DND-41 (cell line): Measurements from ENCODE around the gene LAD1.

Experiments
- EZH2 ChIP-seq: IDR thresholded peaks from 3 replicates; pipeline ENCODE4 v1.6.1; 2012; ENCODE audit warnings: borderline replicate concordance, low read depth, mild to moderate bottlenecking, moderate library complexity, low read length, inconsistent platforms; ENCODE audit not compliant: severe bottlenecking
- TF ChIP-seq, protein P1 (sequence below): IDR thresholded peaks from 2 replicates; pipeline ENCODE4 v1.5.1; 2012; ENCODE audit warnings: borderline replicate concordance, low read length, moderate library complexity, mild to moderate bottlenecking; ENCODE audit not compliant: poor library complexity, severe bottlenecking; ENCODE audit errors: extremely low read depth

DNA sequence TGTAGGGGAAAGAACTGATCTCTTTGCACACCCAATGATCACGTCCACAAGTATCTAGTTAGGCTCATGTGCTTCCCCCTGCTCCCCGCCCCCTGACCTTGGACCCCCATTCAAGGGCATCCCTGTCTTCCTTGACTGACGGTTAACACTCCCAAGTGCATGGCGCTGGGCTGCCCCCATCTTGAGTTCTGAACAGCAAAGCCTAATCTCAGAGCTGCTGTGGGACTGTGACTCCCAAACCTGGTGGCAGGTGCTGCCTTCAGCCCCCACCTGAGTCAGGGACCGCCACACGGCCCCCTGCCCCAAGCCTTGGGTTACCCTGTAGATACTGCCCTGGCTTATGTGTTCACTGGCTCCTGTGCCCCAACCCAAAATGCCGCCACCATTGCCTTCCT is 21.5 kb upstream of the LAD1 start:
- TF ChIP-seq, protein P1, sequence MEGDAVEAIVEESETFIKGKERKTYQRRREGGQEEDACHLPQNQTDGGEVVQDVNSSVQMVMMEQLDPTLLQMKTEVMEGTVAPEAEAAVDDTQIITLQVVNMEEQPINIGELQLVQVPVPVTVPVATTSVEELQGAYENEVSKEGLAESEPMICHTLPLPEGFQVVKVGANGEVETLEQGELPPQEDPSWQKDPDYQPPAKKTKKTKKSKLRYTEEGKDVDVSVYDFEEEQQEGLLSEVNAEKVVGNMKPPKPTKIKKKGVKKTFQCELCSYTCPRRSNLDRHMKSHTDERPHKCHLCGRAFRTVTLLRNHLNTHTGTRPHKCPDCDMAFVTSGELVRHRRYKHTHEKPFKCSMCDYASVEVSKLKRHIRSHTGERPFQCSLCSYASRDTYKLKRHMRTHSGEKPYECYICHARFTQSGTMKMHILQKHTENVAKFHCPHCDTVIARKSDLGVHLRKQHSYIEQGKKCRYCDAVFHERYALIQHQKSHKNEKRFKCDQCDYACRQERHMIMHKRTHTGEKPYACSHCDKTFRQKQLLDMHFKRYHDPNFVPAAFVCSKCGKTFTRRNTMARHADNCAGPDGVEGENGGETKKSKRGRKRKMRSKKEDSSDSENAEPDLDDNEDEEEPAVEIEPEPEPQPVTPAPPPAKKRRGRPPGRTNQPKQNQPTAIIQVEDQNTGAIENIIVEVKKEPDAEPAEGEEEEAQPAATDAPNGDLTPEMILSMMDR, result no peak
- no peak for TF ChIP-seq EZH2
